HG03060 (cell line): Measurements from ENCODE around the gene MON1A.

Source experiments
- ATAC-seq: cut with Tn5 transposase; IDR thresholded peaks from one replicate; pipeline ENCODE4 v1.9.1; 2021; ENCODE audit warnings: low read depth, moderate number of reproducible peaks; ENCODE audit not compliant: unreplicated experiment

Gene MON1A

DNA sequence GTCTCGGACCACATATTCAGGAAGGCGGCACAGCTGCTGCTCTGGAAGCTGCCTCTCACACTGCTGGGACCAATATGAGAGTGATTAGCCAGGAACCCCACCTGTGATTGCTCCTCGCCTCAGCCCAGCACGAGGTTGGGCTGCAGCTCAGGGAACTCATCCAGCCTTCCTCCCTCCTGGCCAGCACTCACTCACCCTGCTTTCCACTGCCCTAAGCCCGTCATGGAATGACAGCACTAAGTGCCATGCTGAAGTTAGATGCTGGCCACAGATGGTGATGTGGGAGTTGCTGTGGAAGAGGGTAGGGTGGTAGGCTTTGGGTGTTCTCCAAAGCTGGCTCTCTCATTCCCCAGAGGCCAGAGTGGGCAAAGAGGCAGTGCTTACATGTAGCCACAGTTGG, 33.3 kb downstream of the MON1A start:
- no peak for ATAC-seq

DNA sequence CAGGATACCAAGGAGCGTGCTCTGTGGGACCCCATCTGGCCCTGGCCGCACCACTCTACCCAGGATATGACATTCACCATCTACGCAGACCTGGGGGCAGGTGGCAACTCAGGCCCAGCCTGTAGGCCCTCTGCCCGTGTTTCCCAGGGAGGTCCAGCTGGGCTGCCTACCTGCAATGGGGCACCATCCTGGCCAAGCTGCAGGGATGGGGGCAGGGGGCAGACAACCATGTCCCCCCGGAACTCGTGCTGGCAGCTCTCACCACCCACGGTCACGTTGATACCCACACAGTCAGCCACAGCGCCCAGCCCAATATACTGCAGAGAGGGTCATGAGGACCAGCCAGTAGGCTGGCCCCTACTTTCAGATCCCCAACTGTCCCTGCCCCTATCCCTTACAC, 33.8 kb downstream of the MON1A start:
- ATAC-seq: no peak

DNA sequence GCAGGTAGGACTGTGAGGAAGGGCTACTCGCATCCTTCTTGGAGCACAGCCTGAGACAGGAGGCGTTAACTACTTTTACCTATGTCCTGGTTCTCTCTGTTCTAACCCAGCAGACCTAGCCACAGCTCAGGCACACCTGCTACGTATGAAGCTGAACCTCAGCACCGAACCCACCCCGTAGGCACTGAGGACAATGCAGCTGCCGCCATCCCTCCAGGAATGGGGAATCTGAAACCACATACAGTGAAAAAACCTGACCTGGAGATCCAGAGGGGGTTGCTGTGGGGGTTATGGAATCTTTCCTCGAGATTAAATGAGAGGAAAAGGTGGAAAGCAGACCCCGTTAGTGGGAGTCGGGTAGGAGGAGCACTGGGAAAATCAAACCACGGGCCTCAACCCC, 40.3 kb downstream of the MON1A start:
- no peak for ATAC-seq

DNA sequence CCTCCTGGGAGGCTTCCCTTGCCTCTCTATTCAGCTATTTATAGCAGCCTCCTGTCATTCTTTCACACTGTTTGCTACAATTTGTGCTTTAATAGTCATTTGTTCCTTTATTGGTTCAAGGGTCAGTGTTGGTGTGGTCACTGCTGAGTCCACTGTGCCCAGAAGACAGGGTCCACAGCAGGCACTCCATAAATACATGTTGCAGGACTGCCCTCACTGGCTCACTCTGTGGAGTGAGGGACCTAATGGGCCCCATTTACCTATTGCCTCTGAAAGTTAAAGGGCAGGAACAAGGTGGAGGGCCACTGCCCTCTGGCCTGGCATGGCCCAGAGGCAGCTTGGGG, 42.7 kb downstream of the MON1A start:
- ATAC-seq: no peak

DNA sequence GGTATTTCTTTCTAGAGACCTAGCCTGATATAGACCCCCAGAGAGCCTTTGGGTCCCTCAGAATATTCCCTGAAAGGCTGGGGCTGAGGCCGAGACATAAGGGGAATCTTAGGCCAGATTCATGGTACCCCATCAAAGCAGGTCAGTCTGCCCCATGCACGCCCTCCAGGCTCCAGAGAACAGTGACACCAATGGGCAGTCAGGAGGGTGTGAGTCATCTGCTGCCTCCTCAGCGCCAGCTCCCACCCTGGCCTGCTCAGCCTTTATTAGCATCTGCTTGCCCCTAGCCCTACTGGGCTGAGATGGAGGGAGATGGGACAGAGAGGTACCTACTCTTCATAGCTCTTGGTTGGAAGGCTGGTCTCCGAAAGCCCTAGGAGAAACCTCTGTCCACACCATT, 45.6 kb downstream of the MON1A start:
- no peak for ATAC-seq

DNA sequence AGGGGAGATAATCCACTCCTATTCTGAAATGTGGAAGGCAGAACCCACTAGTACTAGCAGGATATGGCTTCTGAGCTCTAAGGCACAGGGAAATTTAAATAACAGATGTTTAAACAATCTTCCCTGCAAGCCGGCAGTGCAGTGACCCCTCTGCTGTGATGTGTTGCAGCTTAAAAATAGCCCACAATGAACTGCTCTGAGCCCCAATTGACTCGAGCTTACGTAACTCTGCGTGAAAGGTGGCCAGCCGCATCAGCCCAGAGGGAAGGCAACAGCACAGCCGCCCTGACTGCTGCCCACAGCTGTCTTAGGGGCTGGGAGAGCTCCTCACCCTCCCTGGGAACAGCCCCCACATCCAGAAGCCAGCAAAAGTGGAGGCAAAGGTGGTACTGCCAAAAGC, 47.4 kb downstream of the MON1A start:
- ATAC-seq: no peak

DNA sequence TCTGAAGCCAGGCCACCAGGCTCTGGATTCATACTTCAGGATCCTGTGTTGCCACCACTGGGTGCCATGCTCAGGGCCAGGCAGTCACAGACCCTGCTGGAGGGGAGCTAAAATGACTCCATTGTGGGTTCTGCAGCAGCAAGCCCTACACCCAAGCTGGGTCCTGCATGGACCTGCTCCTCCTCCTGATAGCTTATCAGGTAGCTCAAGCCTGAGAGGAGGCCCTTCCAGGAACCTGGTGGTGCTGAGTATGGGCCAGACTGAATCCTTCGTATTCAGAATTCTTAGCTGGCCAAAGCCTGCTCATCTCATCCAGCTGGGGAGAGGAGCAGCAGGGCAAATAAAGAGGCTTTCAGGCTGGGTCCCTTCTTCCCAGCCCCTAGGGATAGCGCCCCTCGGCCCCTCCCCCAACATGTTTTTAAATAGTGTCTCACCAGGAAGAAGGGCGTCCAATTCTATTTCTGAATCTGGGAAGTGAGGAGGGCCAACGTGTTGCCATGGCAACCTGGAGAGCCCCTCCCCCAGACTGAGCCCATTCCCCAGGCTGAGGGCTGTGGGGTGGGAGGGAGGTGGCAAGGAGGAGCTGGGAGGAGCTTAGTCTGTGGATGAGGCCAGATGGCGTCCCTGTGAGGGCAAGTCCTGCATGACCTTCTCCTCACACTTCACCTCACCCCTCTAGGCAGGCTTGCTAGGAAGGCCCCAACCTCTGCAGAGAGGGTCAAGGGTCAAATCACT, 48.9 kb downstream of the MON1A start:
- ATAC-seq: no peak

DNA sequence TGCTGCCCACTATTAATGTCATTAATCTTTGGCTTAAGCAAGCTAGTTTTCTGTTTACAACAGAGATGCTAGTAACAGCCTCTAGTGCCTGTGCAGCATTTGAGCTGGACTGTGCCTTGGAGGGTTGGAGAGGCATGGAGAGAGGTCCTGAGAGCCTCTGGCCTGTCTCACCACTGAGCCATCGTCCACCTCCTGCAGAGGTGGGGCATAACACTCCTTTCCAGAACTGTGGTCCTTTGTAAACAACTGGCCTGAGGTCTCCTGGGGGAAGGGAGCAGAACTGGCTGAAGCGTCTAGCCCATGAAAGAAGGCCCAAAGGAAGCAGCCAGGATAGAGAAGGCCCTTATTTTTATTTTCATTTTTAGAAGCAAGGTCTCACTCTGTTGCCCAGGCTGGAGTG, 49.9 kb downstream of the MON1A start:
- no peak for ATAC-seq

DNA sequence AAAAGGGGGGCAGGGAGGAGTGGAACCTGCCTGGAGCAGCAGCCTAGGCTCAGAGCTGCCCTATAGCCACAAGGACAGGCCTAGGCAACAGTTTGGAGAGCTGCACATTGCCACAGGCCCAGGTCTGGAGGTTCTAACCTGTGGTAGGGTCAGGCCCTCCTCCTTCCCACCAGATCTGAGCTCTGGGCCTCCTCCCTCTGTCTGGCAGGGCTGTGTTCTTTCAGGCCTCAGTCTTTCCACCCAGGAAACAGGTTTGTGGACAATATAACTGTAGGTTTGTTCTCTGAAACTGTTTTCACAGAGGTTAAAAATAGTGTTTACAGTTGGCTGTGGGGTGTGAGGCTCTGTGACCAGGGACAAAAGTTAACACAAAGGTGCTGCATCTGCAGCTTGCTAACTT, 50.9 kb downstream of the MON1A start:
- ATAC-seq: no peak

DNA sequence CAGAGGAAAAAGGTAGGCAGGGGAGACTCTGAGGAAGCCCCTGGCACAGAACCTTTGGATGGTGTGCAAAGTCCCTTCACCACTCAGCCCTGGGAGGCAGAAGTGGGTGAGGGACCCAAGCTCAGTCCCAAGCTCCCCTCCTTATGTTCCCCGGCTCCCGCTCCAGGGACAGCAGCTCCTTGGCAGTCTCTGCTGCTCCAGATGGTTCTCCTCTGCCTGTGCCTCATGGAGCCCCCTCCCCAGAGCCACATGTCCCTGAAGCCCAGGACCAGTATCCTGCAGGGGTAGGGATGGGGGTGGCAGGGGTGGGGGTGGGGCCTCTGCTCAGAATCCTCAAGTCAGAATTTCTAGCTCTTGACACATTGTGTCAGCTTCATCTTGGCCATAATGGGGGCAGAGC, 51.9 kb downstream of the MON1A start:
- ATAC-seq: no peak

DNA sequence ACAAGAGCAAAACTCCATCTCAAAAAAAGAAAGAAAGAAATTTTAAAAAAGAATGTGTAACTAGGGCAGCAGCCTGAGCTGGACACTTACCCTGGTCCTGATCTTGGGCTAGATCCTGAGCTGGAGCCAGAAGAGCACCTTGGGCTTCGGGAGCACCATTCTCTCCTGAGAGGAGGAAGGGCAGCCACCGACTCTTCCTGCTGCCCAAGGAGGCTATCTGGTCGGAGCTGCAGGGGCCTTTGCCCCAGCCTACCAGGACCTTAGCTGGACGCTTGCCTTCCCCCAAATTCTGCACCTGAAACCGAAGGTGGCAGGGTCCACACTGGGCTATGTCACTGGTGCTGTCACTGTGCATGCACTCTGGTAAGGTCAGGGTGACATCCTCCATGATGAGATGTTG, 53.0 kb downstream of the MON1A start:
- no peak for ATAC-seq

DNA sequence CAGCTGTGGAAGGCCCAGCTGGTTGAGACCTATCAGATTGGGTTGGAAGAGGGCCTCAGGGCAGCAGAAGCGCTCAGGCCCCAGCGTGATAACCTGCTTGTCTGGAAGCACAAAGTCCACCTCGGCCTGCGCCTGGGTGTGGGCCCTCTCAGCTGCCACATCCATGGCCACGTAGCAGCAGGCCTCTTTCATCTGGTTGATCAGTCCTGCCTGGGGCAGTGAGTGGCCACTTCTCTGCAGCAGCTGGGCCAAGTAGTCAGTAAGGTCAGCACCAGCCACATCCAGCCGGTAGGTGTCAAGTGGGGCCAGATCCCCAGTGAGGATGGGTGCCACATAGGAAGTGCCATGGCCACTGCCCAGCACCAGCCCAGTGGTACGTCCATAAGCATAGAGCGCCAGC, 56.0 kb downstream of the MON1A start:
- ATAC-seq: no peak

DNA sequence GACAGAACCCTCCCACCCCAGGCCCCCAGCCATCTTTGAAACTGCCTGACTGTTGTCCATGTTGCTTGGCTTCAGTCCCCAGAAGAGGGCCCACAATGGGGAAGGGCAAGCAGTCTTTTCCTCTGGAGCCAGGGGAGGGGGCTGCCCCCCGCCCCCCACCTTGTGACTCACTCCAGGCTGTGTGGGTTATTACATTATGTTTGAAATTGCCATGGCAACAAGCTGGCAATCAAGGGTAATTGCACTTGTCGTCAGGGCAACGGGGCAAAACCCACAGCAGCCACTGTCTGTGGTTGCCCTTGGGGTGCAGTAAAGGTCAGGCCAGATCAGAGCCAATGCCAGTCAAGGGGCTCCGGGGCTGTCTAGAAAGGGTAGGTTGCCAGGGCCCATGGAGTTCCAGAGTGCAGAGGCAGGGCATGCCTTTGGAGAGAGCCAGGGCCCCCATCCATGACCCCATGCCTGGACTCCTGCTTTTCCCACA, 56.8 kb downstream of the MON1A start:
- ATAC-seq: no peak

DNA sequence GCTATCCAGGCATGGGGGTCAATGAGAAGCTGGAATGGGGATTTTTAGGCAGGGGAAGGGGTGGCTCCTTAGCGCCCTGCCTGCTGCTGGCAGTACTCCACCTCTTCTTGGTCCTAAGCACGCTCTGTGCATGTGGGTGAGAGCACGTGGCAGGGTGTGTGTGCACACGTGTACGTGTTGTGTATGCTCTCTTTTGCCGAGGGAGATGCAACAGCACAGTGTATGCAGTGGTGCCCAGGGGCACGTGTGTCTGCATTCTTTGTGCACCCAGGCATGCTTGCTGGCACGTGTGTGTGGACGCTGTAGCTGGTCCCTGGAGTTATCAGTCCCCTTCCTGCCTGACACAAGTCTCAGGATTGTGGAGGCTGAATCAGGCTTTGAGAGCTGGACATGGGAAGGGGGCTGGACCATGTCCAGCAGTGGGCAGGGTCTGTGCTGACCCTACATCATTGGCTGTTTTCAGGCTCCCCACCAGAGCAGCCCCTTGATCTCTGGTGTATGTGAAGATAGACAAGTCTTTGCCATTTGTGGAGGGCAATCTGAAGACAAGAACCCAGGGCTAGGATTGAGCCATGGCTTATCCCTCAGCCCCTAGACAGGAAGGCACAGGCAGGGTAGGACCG, 58.0 kb downstream of the MON1A start:
- ATAC-seq: no peak

DNA sequence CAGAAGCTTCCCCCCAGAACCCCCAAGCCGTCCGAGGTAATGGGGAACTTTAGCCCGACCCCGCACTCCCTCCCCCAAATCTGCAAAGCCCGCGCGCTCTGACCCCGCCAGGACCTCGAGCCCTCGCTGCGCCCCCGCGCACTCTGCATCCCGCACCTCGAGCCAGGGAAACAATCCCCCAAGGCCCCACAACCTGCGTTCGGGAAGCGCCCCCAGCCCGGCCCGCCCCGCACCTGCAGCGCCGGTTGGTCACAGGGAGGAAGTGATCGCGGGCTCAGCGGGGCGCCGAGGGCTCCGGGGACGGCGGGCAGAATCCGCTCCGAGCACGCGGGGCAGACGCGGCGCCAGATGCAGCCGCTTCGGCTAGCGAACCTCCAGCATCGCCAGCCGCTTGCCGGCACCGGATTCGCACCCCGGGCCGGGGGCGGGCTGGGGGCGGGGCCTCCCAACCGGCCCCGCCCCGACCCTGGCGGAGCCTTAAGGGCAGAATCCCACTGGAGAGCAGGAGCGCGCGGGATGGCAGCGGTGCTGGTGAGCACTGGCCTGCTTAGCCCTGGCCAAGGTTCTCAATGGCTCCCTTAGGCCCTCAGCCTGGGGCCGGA, 60.0 kb downstream of the MON1A start, which contains the start of gene CAMKV:
Gene CAMKV, minus strand, starts transcription at position 382 of the 602 bp plus-strand sequence. CDS start 7,518 bp downstream, outside the sequence.
- ATAC-seq: no peak

DNA sequence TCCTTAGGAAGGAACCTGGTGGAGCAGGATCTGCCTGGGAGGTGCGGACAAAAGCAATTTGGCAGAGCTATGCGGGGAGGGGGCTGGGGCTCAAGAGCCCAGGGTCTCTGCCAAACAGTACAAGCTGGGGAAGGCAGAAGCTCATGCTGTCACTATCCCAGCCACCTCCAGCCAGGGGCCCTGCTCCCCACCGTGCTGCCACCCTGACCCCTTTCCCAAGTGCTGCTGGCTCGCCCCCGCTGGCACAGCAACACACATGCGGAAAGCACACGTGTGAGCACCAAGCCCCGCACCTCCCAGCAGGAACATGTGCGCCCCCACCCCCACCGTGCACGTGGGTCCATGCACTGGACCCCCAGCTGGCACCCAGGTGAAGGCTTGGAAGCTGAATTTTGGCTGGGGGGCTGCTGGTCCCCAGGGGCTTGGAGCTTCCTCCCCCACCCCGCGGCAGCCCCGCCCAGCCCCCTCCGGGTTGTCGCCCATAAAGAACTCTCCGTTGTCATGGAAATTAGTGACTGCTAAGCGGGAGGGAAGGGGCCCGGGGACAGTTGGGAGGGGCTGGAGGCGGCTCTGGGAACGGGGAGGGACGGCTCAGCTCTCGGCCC, 60.6 kb downstream of the MON1A start:
- ATAC-seq: no peak

DNA sequence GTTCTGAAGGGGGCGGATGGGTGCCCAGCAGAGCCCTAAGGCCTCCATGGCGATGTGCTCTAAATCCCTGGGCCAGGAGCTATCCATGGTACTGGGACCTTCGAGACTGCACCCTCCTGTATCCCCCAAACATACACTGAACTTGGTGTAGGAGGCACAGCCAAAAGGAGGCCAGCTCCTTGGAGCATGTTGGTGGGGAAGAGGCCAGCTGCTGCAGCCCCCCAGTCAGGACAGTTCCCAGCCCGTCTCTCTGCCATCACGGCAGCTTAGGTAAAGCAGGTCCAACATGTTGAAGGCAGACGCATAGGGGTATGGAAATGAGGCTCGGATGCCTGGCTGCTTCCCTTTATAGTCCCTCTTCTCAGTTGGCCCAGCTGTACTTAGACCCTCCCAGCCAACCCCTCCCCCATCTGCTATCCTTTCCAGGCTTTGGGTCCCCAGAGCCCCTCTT, 61.7 kb downstream of the MON1A start:
- ATAC-seq: no peak

DNA sequence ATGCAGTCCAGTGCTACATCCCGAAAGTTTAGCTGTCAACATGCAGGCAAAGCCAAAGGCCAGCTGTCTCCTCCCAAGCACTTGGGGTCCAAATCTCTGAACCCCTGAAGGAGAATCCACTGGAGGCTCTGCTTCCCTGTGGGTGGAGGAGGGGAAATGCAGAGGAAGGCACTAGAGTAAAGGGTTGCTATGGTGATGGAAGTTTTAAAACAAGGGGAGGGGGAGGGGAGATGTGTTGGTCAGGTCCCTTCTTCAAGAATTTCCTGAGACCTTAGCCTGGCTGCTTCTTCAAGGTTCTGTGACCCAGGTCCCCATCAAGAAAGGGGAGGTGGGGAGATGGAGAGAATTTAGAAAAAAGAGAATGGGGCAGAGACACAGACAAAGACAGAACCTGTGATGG, 62.2 kb downstream of the MON1A start:
- ATAC-seq: no peak

DNA sequence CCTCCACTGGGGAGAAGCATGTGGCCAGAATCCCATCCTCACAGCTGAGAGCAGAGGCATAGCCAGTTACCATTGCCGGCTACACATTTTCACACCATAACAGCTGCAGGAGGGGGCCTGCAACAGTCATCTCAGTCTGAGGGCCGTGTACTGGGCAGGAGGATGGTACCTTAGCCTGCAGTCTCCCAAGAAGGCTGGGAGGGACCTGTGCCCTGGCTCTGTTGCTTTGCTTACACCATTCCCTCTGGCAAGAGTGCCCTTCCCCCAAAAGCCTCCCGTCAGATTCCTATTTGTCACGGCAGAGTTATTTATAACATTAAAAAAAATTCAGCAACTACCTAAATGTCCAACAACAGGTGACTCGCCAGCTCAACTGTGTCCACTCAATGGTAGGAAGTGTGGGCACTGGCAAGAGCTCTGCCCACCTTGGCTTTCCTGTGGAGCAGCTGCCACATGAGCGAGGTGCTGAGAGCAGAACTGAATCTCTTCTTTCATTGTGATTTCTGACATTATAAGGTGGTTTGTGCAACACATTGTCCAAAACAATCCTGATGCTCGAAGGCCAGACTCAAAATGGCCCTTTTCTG, 64.3 kb downstream of the MON1A start:
- ATAC-seq: no peak

DNA sequence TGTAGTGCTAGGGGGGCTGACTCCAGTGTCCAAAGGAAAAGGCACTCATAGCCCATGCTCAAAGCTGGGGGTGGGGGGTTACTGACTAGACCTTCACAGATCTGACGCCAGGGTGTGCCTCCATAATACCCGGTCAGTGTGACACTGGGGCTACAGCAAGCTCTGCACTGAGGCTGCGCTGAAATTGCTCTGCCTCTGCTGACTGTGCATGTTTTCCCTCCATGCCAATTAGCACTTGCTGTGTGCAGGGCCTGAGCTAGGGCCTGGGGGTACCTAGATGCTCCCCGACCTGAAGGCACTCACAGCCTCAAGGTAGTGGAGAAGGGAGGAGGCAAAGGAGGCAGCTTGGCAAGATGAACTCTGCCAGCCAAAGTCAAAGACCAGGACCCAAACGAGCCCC, 65.1 kb downstream of the MON1A start:
- no peak for ATAC-seq
